CD4-positive, alpha-beta T cell treated with Interleukin-1 beta for 1 hour (primary cell): ENCODE data around the gene ENOX2.
"Not testable (repeated sequence)": the region's sequence is repeated elsewhere in the genome, so short reads cannot be mapped to it uniquely, and the experiment has no call there.

Experiments used
- DNase-seq, 2 donors: peaks; one replicate each; pipeline ENCODE4 v3.0.0-alpha.2; 2020 to 2022

The ENOX2 gene

DNA sequence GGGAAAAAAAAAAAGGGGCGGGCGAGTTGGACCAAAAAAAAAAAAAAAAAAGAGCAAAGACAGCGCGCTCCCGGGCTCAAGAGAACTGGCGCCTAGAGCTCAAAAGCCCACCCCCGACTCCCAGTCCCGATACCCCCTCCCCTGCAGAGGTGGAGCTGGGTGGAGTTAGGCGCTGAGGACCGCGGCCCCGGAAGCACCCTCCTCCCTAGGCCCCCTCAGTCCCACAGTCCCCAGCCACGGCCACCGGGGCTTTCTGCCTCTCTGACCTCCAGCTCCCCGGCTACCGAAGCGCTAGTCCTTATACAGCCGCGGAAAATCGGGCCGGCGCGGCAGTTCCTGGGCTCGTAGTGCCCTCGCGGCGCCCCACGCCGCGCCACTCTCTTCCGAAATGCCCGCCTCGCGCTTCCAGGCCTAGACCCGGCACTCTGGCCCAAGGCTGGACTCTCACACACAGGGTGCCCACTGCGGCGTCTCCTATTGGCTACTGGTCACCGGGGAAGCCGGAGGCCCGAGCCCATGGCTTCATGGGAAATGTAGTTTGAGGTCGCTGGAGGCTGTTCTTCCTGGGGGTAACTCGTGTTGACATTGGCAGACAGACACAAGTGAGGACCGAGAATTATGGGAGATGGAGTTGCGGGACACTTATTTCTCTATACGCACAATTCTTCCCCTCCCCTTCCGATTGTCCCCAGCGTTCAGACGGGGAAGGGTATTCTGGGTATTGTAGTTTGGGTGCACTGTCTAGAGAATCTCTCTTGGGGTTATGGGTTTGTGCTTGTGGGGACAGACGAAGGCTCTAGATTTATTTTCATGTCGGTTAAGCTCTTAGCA, at the start of gene ENOX2:
Gene ENOX2 (minus strand): TSS at position 427 of the 831 bp plus-strand sequence. CDS start 199,993 bp downstream, outside the sequence.
- peak; percentile 92 to 93 for DNase-seq

DNA sequence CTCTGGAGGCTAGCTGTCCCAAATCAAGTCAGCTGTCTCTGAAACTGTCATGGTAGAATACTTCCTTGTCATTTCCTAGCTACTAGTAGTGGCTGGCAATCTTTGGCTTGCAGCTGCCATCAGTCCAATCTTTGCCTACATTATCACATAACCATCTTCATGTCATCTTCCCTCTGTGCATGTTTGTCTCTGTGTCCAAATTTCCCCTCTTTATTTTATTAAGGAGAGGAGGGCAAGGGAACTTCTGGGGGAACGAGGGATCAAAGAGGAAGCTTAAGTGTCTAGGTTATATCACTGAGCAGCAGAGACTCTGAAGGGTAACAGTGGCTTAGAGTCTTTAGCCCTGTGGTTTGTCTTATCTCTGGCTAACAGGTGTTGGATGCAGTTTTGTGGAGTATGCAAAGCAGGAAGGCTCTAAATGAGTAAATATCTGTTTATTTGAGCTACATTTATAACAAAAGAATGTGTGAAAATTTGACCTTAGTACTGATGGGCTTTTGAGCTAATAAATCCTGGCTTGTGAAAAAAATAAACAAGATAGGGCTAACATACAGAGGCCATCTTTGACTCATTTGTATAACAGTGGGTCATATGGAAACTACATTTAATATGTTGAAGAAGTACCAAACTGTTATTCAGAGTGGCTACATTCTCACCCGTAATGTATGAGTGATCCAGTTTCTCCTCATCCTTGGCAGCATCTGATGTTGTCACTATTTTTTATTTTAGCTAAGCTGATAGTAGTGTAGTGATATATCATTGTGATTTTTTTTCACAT, 49.4 kb upstream of the ENOX2 start:
- no peak for DNase-seq

DNA sequence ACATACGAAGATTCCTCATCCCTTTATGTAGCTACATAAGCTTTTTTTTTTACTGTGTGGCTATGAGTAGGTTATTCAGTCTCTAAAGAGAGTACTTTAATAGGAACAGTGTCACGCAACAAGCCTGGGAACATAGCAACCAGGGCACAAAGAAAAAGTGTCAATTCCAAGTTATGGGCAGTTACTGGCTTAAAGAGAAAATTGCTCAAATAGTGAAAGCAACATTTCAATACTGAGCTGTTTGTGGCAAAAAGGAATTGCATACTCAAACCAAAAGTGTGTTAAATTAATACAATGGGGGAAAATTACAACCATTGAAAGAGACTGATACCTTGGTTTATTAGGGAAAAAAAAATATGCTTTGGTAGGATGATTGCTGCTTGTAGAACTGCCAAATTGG, 41.2 kb upstream of the ENOX2 start:
- no peak for DNase-seq

- DNase-seq, result no peak
Measured at GRCh38 chrX:130937101-130937500, 34.1 kb upstream of the ENOX2 start.

DNA sequence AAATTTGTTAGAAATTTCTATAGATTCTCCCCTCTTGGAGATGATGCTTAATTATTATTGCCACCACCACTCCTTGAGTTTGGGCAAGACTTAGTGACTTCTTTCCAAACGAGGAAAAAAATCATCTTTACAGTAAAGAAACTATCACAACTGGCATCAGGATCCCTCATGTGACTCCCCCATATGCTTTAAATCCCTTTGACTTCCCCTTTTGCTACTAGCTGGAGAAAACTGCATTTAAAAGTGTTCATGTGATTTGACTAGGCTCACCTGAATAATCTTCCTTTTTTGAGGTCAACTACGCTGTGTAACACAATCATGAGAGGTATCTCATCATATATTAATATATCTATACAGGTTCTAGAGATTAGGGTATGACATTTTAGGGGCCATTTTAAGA, 30.3 kb upstream of the ENOX2 start:
- no peak for DNase-seq

- not testable (repeated sequence) for DNase-seq
Measured at GRCh38 chrX:130920405-130920804, 17.4 kb upstream of the ENOX2 start.

- DNase-seq, result not testable (repeated sequence)
Measured at GRCh38 chrX:130919676-130920075, 16.7 kb upstream of the ENOX2 start.

- not testable (repeated sequence) for DNase-seq
Measured at GRCh38 chrX:130918498-130918897, 15.5 kb upstream of the ENOX2 start.

DNA sequence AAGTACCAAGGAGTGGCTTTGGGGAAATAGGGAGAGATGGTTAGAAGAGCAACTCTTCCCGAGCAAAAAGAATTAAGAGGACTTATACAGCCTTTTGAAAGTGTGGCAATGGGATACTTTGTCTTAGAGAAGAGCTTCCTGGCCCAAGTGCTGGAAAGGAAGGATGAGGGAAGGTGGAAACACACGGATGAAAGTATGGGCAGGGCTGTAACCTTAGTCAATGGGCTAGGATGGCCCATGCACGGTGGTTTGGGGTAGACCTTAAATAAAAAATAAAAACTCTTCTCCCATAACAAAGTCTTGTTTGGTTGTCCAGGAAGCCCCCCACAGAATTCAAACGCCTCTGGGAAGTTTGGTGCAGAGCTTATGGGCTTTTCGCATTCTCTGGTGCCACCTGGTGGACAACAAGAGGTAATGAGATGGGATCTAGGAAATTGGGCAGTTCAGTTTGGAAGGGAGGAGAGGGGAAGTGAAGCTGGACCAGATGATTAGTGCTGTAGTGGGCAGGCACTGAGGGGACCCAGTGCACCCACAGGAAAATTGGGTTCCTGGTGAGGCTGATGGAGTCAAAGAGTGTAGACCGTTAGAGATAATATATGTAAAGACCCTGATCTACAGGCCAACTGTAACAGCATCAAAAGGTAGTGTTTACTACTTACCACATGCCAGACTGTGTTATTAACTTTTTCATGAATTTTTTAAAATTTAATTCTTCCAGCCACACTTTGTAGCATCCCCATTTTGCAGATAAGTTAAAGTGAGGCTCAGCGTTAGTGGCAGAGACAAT, 13.8 kb upstream of the ENOX2 start:
- DNase-seq, result peak; percentile 44 to 48

DNA sequence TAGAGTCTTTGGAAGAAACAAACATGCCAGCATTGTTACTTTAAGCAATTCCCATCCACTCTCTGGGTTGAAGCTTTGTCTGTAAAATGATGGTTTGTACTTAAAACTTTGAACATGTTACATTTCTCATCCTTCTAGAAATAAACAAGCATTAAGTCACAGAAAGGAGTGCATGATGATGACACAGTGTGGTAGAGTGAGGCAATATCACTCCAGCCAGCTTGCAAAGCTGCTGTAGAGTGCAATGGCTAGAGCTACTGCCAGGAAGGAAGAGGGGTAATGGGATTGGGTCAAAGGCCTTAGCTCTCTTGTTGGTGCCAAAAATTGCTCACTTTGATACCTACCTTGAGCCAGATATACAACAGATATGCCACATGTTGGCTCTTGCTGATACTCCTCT, 12.3 kb upstream of the ENOX2 start:
- DNase-seq, result no peak

DNA sequence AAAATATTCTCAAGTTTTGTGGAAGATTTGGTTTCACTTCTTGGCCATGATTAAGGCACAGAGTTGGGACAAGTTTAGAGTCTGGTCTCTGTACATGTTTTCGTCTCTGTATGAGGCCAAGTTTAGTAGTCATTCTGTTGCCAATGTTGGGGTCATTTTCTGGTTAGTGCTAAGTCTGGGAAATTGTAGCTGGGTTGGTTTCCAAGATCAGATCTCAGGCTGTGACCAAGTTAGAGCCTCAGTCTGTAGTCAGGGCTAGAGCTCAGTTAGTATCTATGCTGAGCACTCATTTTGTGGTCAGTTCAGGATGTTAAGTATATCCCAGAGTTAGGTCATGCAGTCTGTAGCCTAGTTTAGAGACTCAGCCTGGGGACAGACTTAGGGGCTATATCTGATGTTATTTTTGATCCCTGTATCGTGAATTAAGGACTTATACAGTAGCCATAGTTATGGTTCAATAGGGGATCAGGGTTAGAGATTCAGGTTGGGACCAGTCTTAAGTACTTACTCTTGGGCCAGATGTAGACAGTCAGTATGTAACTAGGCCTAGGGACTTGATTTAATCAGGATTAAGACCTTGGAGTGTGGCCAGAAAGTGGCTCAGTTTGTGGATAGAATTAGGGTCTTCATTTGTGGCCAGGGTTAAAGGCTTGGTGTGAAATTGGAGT, 6.6 kb upstream of the ENOX2 start:
- DNase-seq, result no peak

DNA sequence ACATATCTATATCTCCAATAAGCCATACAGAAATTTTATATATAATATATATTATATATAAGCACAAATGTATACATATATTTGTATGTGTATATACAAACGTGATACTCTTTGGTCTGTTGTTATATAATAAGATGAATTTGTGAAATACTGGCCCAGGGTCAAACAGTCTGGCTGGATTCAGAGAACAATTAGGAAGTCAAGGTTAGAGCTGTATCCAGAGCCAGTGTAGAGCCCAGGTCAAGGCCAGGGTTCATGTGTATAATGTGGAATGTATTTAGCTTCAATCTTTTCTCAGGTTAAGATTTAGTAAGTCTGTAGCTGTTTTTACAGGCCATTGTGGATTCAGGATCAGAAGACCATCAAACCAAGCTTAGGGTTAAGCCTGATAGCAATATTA, 3.8 kb upstream of the ENOX2 start:
- DNase-seq, result no peak

DNA sequence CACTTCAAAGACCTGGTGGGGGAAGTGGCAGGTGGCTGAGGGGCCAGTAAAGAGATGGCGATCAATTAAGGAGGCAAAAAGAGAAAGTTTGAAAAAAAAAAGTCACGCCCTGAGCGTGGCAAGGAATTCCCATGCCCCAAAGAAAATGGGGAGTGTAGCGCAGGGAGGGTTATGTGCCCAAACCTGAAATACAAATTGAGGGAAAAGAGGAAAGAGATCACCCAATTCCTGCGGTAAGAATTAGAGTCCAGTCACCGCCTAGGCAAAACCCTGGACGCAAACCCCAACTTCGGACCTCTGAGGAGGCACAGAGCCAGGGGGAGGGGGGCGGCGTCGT, 595 bp downstream of the ENOX2 start:
- DNase-seq, result no peak

DNA sequence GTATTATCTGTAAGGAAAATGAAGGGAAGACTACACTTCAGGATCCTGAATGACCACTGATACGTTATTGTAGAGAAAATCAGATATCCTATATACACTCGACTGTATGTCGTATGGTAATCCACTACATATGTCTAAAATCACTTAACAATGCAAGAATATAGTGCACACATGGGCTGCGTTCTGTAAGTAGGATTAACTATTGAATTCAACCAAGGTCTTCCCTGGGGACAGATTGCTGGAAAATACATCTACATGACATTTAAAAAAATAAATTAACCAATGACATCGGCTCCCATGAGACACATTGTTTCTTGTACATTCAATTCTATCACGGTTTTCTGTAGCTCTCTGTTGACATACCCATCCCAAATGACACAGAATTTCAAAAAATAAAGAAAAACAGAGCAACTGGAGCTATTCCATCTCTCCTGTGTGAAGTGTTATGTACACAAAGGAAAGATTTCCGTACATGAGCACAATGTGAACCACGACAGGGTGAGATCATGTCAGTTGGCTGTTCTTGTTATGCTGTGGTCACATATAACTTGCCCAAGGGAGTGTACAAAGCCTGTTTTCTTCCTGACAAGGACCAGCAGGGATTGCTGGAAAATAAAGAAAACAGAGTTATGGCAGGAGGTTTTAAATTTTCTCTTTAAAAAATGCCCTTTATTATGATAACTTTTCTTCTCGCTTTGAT, 6.1 kb downstream of the ENOX2 start:
- DNase-seq, result no peak

DNA sequence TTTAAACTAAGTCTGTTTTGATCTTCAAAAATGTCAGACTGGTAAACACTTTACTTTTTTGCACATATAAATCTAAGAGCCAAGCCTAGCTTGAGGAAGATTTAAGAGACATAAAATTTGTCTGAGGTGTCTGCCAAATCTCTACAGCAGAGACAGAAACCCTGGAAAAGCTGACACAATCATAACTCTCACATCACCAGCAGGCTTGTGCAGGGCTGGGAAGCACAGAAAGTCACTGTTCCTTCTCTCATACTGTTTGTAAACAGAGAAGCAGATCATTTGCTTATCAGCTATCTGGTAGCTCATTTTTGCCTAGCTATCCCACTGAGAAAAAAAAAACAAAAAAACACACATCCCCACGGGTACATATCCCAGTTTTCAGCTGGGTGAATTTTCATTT, 7.0 kb downstream of the ENOX2 start:
- no peak for DNase-seq

DNA sequence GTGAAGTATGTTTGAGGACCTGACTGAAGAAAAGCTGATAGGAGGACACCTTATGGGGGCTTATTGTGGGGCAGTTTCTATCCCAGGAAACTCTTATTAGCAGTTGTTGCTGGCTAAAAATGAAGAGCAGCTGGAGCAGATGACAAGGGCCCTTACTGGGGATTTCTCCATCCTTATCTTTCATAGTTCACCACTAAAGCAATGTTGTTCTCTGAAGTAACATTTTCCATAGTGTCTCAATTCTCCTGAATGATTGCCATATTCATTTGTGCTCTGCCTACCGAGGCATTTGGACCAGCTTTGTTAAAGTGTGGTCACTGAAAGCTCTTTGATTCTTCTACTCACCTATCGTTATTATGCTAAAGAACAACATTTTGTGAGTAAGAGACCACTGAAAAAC, 7.7 kb downstream of the ENOX2 start:
- no peak for DNase-seq

GRCh38 chrX:130893356-130894085, 9.5 kb downstream of the ENOX2 start:
- DNase-seq, result no peak

- no peak for DNase-seq
Measured at GRCh38 chrX:130887376-130887775, 15.6 kb downstream of the ENOX2 start.

- no peak for DNase-seq
Measured at GRCh38 chrX:130885996-130886395, 17.0 kb downstream of the ENOX2 start.

DNA sequence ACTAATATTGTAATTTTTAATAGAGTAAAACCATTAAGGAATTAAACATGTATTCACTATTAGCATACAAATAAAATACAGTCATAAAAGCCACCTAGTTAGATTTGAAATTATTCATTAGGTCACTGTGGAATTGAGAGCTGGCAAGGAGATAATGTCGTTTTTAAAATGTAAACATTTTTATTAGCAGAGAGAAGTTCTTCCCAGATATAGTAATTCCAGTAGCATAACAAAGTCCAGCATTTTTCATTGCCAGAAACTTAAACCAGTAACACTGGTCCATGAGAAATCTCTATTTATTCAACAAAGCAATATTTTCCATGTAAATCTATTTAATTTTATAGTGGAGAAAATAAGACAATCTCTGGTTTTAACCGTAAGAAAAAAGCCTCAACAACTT, 17.5 kb downstream of the ENOX2 start:
- no peak for DNase-seq

- no peak for DNase-seq
Measured at GRCh38 chrX:130884627-130885026, 18.4 kb downstream of the ENOX2 start.

GRCh38 chrX:130879869-130880268, 23.1 kb downstream of the ENOX2 start:
- DNase-seq, result no peak
